ENCODE measurements around the gene ERCC1.

Gene ERCC1

GRCh38 chr19:45445139-45445538 is 21.4 kb upstream of the ERCC1 start:
- CTCF ChIA-PET = interaction anchor here (0.8 to 8.7 kb wide), 12 partner anchors 9 to 40 kb away, joined by 3 to 87 read pairs (median 4); partner anchors contain the start of gene FOSB
- DNase-seq (ENCODE audit: extremely low spot score) = no peak
- TF ChIP-seq CTCF (IDR thresholded peaks at IDR 0.05; ENCODE audit: control extremely low read depth, extremely low read depth, low read depth, missing control alignments) = no peak
- POLR2A ChIA-PET = interaction anchor here (0.6 to 1.5 kb wide), 3 partner anchors 8 to 33 kb away, joined by 3 to 5 read pairs (median 4); partner anchors contain the start of gene FOSB

GRCh38 chr19:45444318-45445041 is 20.8 kb upstream of the ERCC1 start:
- peak; percentile 92 for DNase-seq (ENCODE audit: extremely low spot score)
- ChIA-PET CTCF (interaction anchor here (0.8 to 8.7 kb wide), 9 partner anchors 10 to 41 kb away, joined by 3 to 87 read pairs (median 3); no protein-coding TSS in a partner anchor), POLR2A (interaction anchor here (0.6 kb wide), 1 partner anchor 9 kb away, joined by 5 read pairs; no protein-coding TSS in a partner anchor)
- peak; percentile 25 for TF ChIP-seq CTCF (IDR thresholded peaks at IDR 0.05; ENCODE audit: control extremely low read depth, extremely low read depth, low read depth, missing control alignments)

DNA sequence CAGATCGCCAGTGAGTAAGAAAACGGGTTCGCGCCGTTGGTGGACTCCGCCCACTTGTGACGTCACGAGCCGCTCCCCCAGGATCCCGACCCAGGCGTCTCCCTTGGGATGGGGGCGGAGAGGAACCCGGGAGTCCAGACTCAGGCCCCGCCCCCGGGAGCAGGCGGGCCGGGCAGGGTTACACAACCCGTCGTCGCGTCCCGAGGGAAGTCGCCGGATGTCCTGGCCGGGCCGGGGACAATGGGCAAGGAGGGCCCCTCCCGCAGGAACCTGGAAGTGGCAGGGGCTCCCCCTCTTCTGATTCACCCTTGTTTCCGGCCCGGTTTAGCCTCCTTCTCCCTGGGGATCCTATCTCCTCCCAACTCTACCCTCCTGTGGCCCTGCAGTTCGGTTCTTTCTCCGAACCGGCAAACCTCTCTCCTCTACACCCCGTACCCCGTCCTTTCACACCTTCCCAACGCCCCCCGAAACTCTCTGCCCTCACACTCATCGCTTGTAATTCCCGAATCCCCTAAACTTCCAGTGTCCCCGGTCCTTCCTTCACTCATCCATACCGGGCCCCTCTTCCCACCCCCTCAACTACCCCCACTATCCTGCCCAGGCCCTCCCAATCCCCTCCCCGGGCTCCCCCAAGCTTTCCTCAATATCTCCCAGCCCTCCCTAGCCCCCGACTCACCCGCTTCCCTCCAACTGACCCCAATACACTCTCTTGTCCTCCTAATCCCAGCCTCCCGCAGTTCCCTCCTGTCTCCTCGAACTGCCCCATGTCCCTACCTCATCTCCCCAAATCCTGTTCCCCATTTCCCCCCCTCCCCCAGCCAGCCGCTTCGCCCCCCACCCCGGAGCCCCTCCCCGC is 20.0 kb upstream of the ERCC1 start:
- CTCF ChIA-PET = interaction anchor here (1.2 to 8.7 kb wide), 3 partner anchors 24 to 42 kb away, joined by 3 to 87 read pairs (median 80); partner anchors contain the start of gene FOSB
- POLR2A ChIA-PET = interaction anchor here (1.0 kb wide), 1 partner anchor 24 kb away, joined by 4 read pairs; the partner anchor contains the start of gene FOSB
- peak; percentile 69 for DNase-seq (ENCODE audit: extremely low spot score)
- no peak for TF ChIP-seq CTCF (IDR thresholded peaks at IDR 0.05; ENCODE audit: control extremely low read depth, extremely low read depth, low read depth, missing control alignments)

DNA sequence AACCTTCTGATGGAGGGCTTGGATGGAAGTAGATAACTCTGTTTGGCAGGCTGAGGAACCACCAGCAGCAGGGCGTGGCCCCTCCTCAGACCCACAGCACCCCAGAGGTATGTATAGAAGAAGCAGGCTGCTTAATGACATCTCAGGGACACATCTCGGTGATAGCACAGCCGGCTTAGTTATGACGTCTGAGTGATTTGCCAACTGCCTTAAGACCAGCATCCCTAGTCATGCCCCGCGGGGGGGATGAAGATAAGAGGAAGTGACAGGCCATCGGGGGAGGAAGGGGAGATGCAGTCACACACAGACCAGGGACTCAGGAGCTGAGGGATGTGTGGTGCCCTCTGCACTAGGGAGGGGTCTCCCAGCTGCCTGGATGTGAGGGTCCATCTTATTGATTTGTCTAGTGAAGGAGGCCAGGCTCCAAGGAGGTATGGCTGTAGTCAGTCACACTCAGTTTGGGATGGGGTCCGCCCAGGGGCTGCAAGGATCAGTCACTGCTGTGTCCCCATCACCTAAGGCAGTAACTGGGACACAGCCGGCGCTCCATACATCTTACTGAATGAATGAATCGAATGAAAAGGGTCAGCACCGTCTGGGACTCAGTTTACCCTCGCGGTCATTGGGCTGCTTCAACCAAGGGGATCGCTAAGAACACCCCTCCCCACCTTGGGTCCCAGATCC is 19.2 kb upstream of the ERCC1 start:
- POLR2A ChIA-PET = interaction anchor here (1.0 kb wide), 1 partner anchor 25 kb away, joined by 4 read pairs; the partner anchor contains the start of gene FOSB
- no peak for TF ChIP-seq CTCF (IDR thresholded peaks at IDR 0.05; ENCODE audit: control extremely low read depth, extremely low read depth, low read depth, missing control alignments)
- DNase-seq (ENCODE audit: extremely low spot score) = no peak
- CTCF ChIA-PET = interaction anchor here (1.2 to 8.7 kb wide), 4 partner anchors 12 to 43 kb away, joined by 3 to 87 read pairs (median 69); partner anchors contain the start of gene FOSB

- ChIA-PET CTCF (interaction anchor here (1.2 to 8.7 kb wide), 4 partner anchors 13 to 43 kb away, joined by 3 to 87 read pairs (median 69); partner anchors contain the start of gene FOSB), POLR2A (interaction anchor here (1.0 kb wide), 1 partner anchor 26 kb away, joined by 4 read pairs; the partner anchor contains the start of gene FOSB)
- no peak for TF ChIP-seq CTCF (IDR thresholded peaks at IDR 0.05; ENCODE audit: control extremely low read depth, extremely low read depth, low read depth, missing control alignments)
- DNase-seq (ENCODE audit: extremely low spot score) = no peak
Observed at GRCh38 chr19:45442408-45442777, 18.7 kb upstream of the ERCC1 start.
